Trophoblast cell (in vitro differentiated cells and primary cell): ENCODE data around the gene SCLY.
A peak's percentile ranks its signal among the peaks of the same experiment; 100 is the strongest.

Experiments
- DNase-seq, 2 donors: peaks; one replicate each; pipeline ENCODE4 v3.0.0-alpha.2; 2016
- H2AFZ ChIP-seq: 2 replicates; pipeline ENCODE4 v1.6.1; 2013; ENCODE audit warnings: low read length, moderate library complexity, mild to moderate bottlenecking; ENCODE audit not compliant: insufficient read depth, poor library complexity
- H2AK5ac ChIP-seq: 2 replicates; pipeline ENCODE4 v1.6.1; 2013; ENCODE audit warnings: mild to moderate bottlenecking, low read length
- H2BK120ac ChIP-seq: 2 replicates; pipeline ENCODE4 v1.6.1; 2013; ENCODE audit warnings: low read length, mild to moderate bottlenecking, moderate library complexity; ENCODE audit not compliant: insufficient read depth, poor library complexity
- H2BK12ac ChIP-seq: 2 replicates; pipeline ENCODE4 v1.6.1; 2013; ENCODE audit warnings: mild to moderate bottlenecking, low read length, moderate library complexity
- H2BK5ac ChIP-seq: 2 replicates; pipeline ENCODE4 v1.6.1; 2013; ENCODE audit warnings: low read length, low read depth, moderate library complexity, mild to moderate bottlenecking; ENCODE audit not compliant: poor library complexity
- H3K14ac ChIP-seq: 2 replicates; pipeline ENCODE4 v1.6.1; 2013; ENCODE audit warnings: mild to moderate bottlenecking, low read length
- H3K18ac ChIP-seq: 2 replicates; pipeline ENCODE4 v1.6.1; 2013; ENCODE audit warnings: mild to moderate bottlenecking, low read length
- H3K23ac ChIP-seq: 2 replicates; pipeline ENCODE4 v1.6.1; 2013; ENCODE audit warnings: low read length
- H3K27ac ChIP-seq: 2 replicates; pipeline ENCODE4 v1.5.1; 2013; ENCODE audit warnings: low read depth, mild to moderate bottlenecking, inconsistent platforms, low read length, moderate library complexity
- H3K27me3 ChIP-seq: 2 replicates; pipeline ENCODE4 v1.6.1; 2013; ENCODE audit warnings: inconsistent platforms, mild to moderate bottlenecking, low read length, moderate library complexity; ENCODE audit not compliant: insufficient read depth
- H3K36me3 ChIP-seq, 2 experiments: 1 replicate in 1 of 2; 2 replicates in 1 of 2; pipeline ENCODE4 v1.6.1; 2013; ENCODE audit warnings: low read length in 2 of 2, mild to moderate bottlenecking in 2 of 2, moderate library complexity in 1 of 2; ENCODE audit not compliant: insufficient read depth in 2 of 2, control insufficient read depth in 1 of 2
- H3K4ac ChIP-seq: 2 replicates; pipeline ENCODE4 v1.6.1; 2013; ENCODE audit warnings: low read depth, mild to moderate bottlenecking, low read length, moderate library complexity
- H3K4me1 ChIP-seq, 2 experiments: 1 replicate in 1 of 2; 2 replicates in 1 of 2; pipeline ENCODE4 v1.6.1; 2013; ENCODE audit warnings: low read length in 2 of 2, mild to moderate bottlenecking in 2 of 2, moderate library complexity in 1 of 2; ENCODE audit not compliant: insufficient read depth in 2 of 2, control insufficient read depth in 1 of 2
- H3K4me2 ChIP-seq: 2 replicates; pipeline ENCODE4 v1.6.1; 2013; ENCODE audit warnings: inconsistent platforms, mild to moderate bottlenecking, low read length, moderate library complexity
- H3K4me3 ChIP-seq: 2 replicates; pipeline ENCODE4 v1.5.1; 2013; ENCODE audit warnings: mild to moderate bottlenecking, low read depth, low read length, inconsistent platforms
- H3K79me1 ChIP-seq: one replicate; pipeline ENCODE4 v1.6.1; 2013; ENCODE audit warnings: low read length
- H3K79me2 ChIP-seq: 2 replicates; pipeline ENCODE4 v1.6.1; 2013; ENCODE audit warnings: low read length, mild to moderate bottlenecking; ENCODE audit not compliant: control insufficient read depth, insufficient read depth, poor library complexity
- H3K9ac ChIP-seq: 2 replicates; pipeline ENCODE4 v1.6.1; 2013; ENCODE audit warnings: mild to moderate bottlenecking, low read length
- H3K9me3 ChIP-seq: 2 replicates; pipeline ENCODE4 v1.6.1; 2013; ENCODE audit warnings: low read depth, mild to moderate bottlenecking, control low read depth, inconsistent platforms, low read length; ENCODE audit not compliant: insufficient read depth
- H4K12ac ChIP-seq: 2 replicates; pipeline ENCODE4 v1.6.1; 2013; ENCODE audit warnings: low read depth, mild to moderate bottlenecking, low read length, moderate library complexity
- H4K8ac ChIP-seq: 2 replicates; pipeline ENCODE4 v1.6.1; 2013; ENCODE audit warnings: low read depth, mild to moderate bottlenecking, low read length, moderate library complexity
- H4K91ac ChIP-seq: one replicate; pipeline ENCODE4 v1.6.1; 2013; ENCODE audit warnings: low read depth, mild to moderate bottlenecking, low read length, moderate library complexity
- WGBS: extraction: QIAGEN DNeasy Blood & Tissue Kit; methylation state at CpG from one replicate; pipeline ENCODE4 v1.1.7; 2013; ENCODE audit warnings: missing lambda C conversion rate; ENCODE audit not compliant: insufficient read length, insufficient coverage; ENCODE audit errors: extremely low coverage; 5-methylcytosine and 5-hydroxymethylcytosine counted together

SCLY gene

DNA sequence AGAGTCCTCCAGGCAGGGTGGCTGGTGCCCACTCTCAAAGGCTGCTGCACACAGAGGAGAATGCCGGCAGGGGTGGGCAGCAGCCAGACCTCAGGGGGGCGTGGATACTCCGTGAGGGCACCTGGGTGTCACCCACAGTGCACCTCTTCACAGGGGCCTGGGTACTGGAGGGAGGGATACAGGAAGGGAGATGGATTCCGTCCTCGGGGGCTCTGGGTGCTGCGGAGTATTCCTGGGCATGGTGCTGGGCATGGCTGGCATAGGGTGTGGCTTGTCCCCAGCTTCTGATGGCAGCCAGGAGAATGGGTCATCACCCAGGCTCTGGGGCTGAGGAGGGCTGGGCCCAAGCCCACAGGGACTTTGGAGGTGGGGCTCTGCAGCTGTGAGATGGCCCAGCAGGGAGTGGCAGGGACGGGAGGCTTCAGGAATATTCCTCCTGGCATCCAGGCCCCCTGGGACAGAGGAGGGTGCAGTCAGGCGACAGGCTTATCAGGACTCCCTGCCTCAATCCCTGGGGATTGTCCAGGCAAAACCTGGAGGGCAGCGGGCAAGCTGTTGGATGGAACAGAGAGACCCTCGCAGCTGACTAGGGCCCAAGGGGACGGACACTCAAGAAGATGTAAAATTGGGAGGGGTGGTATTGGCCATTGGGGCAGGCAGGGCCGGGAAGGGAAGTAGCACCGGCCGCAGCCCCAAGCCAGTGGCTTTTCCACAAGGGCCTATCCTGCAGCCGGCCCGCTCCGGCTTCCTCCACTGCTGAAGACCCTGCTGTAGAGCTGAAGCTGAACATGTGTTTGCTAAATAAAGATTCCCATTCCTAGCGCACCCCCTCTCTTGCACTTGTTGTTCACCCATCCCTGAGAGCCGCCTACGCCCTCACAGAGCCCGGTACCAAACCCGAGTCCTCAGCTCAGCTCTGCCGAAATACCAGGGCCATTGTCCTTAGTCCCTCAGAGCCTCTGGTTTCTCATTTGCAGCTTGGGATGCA is 72.0 kb downstream of the SCLY start:
- no peaks in the 10 kb centered on the region for H3K36me3 ChIP-seq
- H4K8ac ChIP-seq = no peak overlapping the region
- H3K4me1 ChIP-seq = no peaks in the 10 kb centered on the region
- H3K27ac ChIP-seq = no peak overlapping the region
- no peak overlapping the region for H2BK120ac ChIP-seq
- no peak overlapping the region for H3K9ac ChIP-seq
- DNase-seq = no peak
- no peak overlapping the region for H3K14ac ChIP-seq
- no peak overlapping the region for H2AFZ ChIP-seq
- H3K18ac ChIP-seq = no peak overlapping the region
- H4K91ac ChIP-seq = no peak overlapping the region
- no peaks in the 10 kb centered on the region for H3K79me1 ChIP-seq
- no peak overlapping the region for H3K4ac ChIP-seq
- no peak overlapping the region for H2AK5ac ChIP-seq
- no peak overlapping the region for H3K4me2 ChIP-seq
- no peak overlapping the region for H3K23ac ChIP-seq
- H3K4me3 ChIP-seq = no peak overlapping the region
- H3K27me3 ChIP-seq = no peaks in the 10 kb centered on the region
- H3K9me3 ChIP-seq = peaks cover 1% of the 10 kb centered on the region
- H3K79me2 ChIP-seq = no peaks in the 10 kb centered on the region
- H2BK5ac ChIP-seq = no peak overlapping the region
- no peak overlapping the region for H4K12ac ChIP-seq
- no peak overlapping the region for H2BK12ac ChIP-seq
- WGBS = no CpG with 5 or more reads among the region's 23 CpGs

DNA sequence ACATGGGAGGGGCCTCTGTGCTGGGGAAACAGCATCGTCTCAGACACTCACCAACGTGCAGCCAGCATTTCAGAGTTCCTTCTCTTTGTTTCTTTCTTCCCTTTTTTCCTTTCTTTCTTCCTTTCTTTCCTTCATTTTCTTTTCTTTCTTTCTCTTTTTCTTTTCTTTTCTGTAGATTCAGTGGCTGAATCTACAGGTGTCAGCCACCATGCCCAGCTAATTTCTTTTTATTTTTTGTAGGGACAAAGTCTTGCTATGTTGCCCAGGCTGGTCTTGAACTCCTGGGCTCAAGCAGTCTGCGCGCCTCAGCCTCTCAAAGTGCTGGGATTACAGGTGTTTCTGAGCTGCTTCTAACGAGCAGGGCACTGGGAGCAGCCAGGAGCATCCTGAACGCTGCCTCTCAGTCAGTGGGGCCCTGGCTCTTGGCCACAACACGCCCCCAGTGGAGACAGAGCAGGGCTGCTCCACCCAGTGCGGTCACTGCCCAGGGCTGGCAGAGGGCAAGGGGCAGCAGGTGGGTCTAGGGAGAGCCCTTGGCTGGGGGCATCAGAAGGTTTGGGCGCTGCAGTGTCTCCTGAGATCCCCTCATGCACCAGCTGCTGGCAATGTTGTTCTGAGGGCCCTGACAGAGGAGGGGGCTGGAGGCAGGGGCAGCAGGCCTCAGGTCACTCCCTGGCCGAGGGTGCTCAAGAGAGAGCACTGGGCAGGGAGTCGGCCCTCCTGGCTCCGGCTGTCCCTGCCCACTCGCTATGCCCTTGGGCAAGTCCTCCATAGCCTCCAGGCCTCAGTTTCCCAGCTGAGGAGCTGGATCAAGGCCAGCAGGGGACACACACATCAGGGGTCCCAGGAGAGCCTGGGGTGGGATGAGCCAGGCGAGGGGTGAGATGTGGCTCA is 72.9 kb downstream of the SCLY start:
- H3K14ac ChIP-seq = no peak overlapping the region
- no peak overlapping the region for H3K9ac ChIP-seq
- H3K79me1 ChIP-seq = no peaks in the 10 kb centered on the region
- no peak overlapping the region for H2AK5ac ChIP-seq
- H2BK5ac ChIP-seq = no peak overlapping the region
- H3K27me3 ChIP-seq = no peaks in the 10 kb centered on the region
- no peak overlapping the region for H2BK120ac ChIP-seq
- peaks cover 6 to 8% of the 10 kb centered on the region in 2 experiments for H3K4me1 ChIP-seq
- H3K23ac ChIP-seq = no peak overlapping the region
- H3K27ac ChIP-seq = no peak overlapping the region
- no peaks in the 10 kb centered on the region for H3K79me2 ChIP-seq
- DNase-seq = no peak
- no peak overlapping the region for H3K4me3 ChIP-seq
- no peak overlapping the region for H4K8ac ChIP-seq
- WGBS = no CpG with 5 or more reads among the region's 14 CpGs
- no peak overlapping the region for H3K4me2 ChIP-seq
- no peak overlapping the region for H2BK12ac ChIP-seq
- H3K36me3 ChIP-seq = no peaks in the 10 kb centered on the region
- H3K9me3 ChIP-seq = peaks cover 1% of the 10 kb centered on the region
- H3K4ac ChIP-seq = no peak overlapping the region
- H4K91ac ChIP-seq = no peak overlapping the region
- H2AFZ ChIP-seq = no peak overlapping the region
- H4K12ac ChIP-seq = no peak overlapping the region
- H3K18ac ChIP-seq = no peak overlapping the region

DNA sequence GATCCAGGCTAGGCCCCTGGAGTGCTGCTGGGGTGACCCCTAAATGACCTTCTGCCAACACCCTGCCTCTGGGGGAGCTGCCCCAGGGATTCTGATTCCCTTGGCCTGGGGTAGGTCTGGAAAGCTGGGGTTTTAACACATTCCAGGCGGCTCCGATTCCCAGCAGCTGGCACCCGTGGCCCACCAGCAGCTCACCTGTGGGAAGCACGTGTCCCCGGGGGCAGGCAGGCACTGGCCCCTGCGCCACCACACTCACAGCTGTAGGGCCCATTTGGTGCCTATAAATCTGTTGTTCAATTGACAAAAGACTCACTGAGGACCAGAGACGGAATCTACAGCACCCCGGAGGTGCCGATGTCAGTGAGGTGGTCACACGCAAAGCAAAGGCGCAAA is 73.6 kb downstream of the SCLY start:
- H3K9ac ChIP-seq = no peak overlapping the region
- no peak overlapping the region for H4K12ac ChIP-seq
- no peak overlapping the region for H2AK5ac ChIP-seq
- H2AFZ ChIP-seq = no peak overlapping the region
- H3K36me3 ChIP-seq = no peaks in the 10 kb centered on the region
- H3K79me2 ChIP-seq = no peaks in the 10 kb centered on the region
- H3K14ac ChIP-seq = no peak overlapping the region
- no peak for DNase-seq
- no peak overlapping the region for H3K18ac ChIP-seq
- H4K8ac ChIP-seq = no peak overlapping the region
- no peak overlapping the region for H3K4me3 ChIP-seq
- no peak overlapping the region for H3K23ac ChIP-seq
- no peak overlapping the region for H3K4me2 ChIP-seq
- H3K27me3 ChIP-seq = no peaks in the 10 kb centered on the region
- H4K91ac ChIP-seq = no peak overlapping the region
- no CpG with 5 or more reads among the region's 11 CpGs for WGBS
- no peak overlapping the region for H2BK5ac ChIP-seq
- peaks cover 13 to 14% of the 10 kb centered on the region in 2 experiments for H3K4me1 ChIP-seq
- peaks cover 1% of the 10 kb centered on the region for H3K9me3 ChIP-seq
- H2BK120ac ChIP-seq = no peak overlapping the region
- no peak overlapping the region for H3K27ac ChIP-seq
- no peaks in the 10 kb centered on the region for H3K79me1 ChIP-seq
- H2BK12ac ChIP-seq = no peak overlapping the region
- H3K4ac ChIP-seq = no peak overlapping the region

DNA sequence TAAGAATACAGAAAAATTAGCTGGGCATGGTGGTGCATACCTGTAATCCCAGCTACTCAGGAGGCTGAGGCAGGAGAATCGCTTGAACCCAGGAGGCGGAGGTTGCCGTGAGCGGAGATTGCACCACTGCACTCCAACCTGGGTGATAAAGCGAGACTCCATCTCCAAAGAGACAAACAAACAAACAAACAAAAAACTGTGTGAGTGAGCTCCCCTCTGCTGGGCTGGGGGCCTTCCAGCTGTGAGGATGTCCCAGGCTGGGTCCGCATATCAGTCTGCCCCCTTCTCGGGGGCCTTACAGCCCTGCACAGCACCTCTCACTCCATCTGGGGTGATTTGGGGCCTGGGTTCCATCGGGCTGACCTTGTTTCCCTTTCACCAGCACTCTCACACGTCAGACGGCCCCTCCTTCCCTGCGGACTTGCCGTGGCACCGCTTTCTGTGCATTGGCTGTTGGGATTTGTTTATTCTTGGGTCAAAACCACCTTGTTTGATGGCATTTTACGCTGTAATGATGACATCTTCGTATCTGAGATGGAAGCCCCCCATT is 74.9 kb downstream of the SCLY start:
- H2BK120ac ChIP-seq = no peak overlapping the region
- WGBS = no CpG with 5 or more reads among the region's 15 CpGs
- no peak overlapping the region for H3K4me3 ChIP-seq
- H3K36me3 ChIP-seq = no peaks in the 10 kb centered on the region
- no peak overlapping the region for H3K27ac ChIP-seq
- H3K4ac ChIP-seq = no peak overlapping the region
- no peak overlapping the region for H4K8ac ChIP-seq
- peaks cover 14% of the 10 kb centered on the region in 2 experiments for H3K4me1 ChIP-seq
- no peak overlapping the region for H3K4me2 ChIP-seq
- H2BK12ac ChIP-seq = no peak overlapping the region
- H3K9ac ChIP-seq = no peak overlapping the region
- H2AK5ac ChIP-seq = no peak overlapping the region
- no peak overlapping the region for H2AFZ ChIP-seq
- no peaks in the 10 kb centered on the region for H3K79me2 ChIP-seq
- no peak overlapping the region for H4K91ac ChIP-seq
- no peak overlapping the region for H4K12ac ChIP-seq
- no peaks in the 10 kb centered on the region for H3K79me1 ChIP-seq
- H3K23ac ChIP-seq = no peak overlapping the region
- peaks cover 1% of the 10 kb centered on the region for H3K9me3 ChIP-seq
- no peaks in the 10 kb centered on the region for H3K27me3 ChIP-seq
- no peak overlapping the region for H3K14ac ChIP-seq
- H3K18ac ChIP-seq = no peak overlapping the region
- DNase-seq = peak; percentile 33 to 69
- H2BK5ac ChIP-seq = no peak overlapping the region
